HepG2 (cell line): ENCODE measurements around the gene PYGB. TPM values are rescaled to one million over a fixed set of nuclear protein-coding genes. Genes with fewer than 3 reads are reported as not detected.

Source experiments
- BCL3 ChIP-seq: sonication (generic); formaldehyde crosslinking; IDR thresholded peaks from 2 replicates; pipeline ENCODE4 v1.5.1; 2020; ENCODE audit warnings: mild to moderate bottlenecking, missing genetic modification reagents, moderate library complexity
- CBX1 ChIP-seq: IDR thresholded peaks from one replicate; pipeline ENCODE4 v1.6.1; 2016; ENCODE audit warnings: antibody characterized with exemption, low read depth
- HDAC1 ChIP-seq: sonication (generic); formaldehyde crosslinking; IDR thresholded peaks from 2 replicates; pipeline ENCODE4 v1.5.1; 2020; ENCODE audit warnings: mild to moderate bottlenecking, missing genetic modification reagents
- HMGXB4 ChIP-seq, 2 experiments: sonication (generic) in 1 of 2; formaldehyde crosslinking in 1 of 2; IDR thresholded peaks; 2 replicates each; pipeline versions ENCODE4 v1.4.0 to v1.6.1; 2018 to 2020; ENCODE audit warnings: missing genetic modification reagents in 2 of 2, borderline replicate concordance in 1 of 2, low read depth in 1 of 2, mild to moderate bottlenecking in 1 of 2, missing biosample characterization in 1 of 2
- MXD4 ChIP-seq: IDR thresholded peaks from 2 replicates; pipeline ENCODE4 v1.6.1; 2016; ENCODE audit warnings: mild to moderate bottlenecking, missing biosample characterization, missing genetic modification reagents
- RNF219 ChIP-seq: sonication (generic); formaldehyde crosslinking; IDR thresholded peaks from 2 replicates; pipeline ENCODE4 v1.5.0; 2020; ENCODE audit warnings: mild to moderate bottlenecking, missing genetic modification reagents
- SPEN ChIP-seq: sonication (generic); formaldehyde crosslinking; IDR thresholded peaks from 2 replicates; pipeline ENCODE4 v1.5.1; 2020; ENCODE audit warnings: low read depth, mild to moderate bottlenecking, missing genetic modification reagents
- ZBTB39 ChIP-seq: sonication (generic); formaldehyde crosslinking; IDR thresholded peaks from 2 replicates; pipeline ENCODE4 v1.5.0; 2020; ENCODE audit warnings: missing genetic modification reagents
- ZNF143 ChIP-seq: sonication (generic); formaldehyde crosslinking; IDR thresholded peaks from 2 replicates; pipeline ENCODE4 v1.4.0; 2020; ENCODE audit warnings: missing genetic modification reagents
- ZNF451 ChIP-seq: sonication (generic); formaldehyde crosslinking; IDR thresholded peaks from 2 replicates; pipeline ENCODE4 v1.5.0; 2020; ENCODE audit warnings: mild to moderate bottlenecking, missing genetic modification reagents
- ZSCAN9 ChIP-seq: IDR thresholded peaks from 2 replicates; pipeline ENCODE4 v1.6.1; 2016; ENCODE audit warnings: borderline replicate concordance
- polyA plus RNA-seq, 8 experiments: library from polyadenylated mRNA; depleted of rRNA in 3 of 8; stranded (reverse) in 7 of 8; unstranded in 1 of 8; fragments of >200 nt; fragmentation: Illumina TruSeq in 4 of 8; extraction: Trizol in 4 of 8; gene quantifications; 2 replicates each; pipeline versions ENCODE4 v1.2.1 to v1.2.3, GENCODE V29; 2011 to 2016; ENCODE audit warnings: low read depth in 4 of 8, missing spikeins in 1 of 8, mixed read lengths in 1 of 8; ENCODE audit not compliant: insufficient read depth in 1 of 8
- total RNA-seq, 5 experiments: library from RNA; depleted of rRNA; stranded (reverse); fragments of >200 nt; fragmentation: Illumina TruSeq; extraction: Trizol; gene quantifications; 2 replicates each; pipeline ENCODE4 v1.2.3, GENCODE V29; 2016; ENCODE audit warnings: low read depth in 1 of 5
- TF ChIP-seq, protein P1 (sequence below): sonication (generic); formaldehyde crosslinking; conservative IDR thresholded peaks from 2 replicates; pipeline ENCODE4 v1.4.0; 2020; ENCODE audit warnings: missing genetic modification reagents
- TF ChIP-seq, protein P2 (sequence below): sonication (generic); formaldehyde crosslinking; IDR thresholded peaks from 2 replicates; pipeline ENCODE4 v1.4.0; 2020; ENCODE audit warnings: missing genetic modification reagents

PYGB gene
- total and polyA plus RNA-seq, 2 of the 13 experiments (the other 11 are each of a cell fraction or from before 2014, with no cell fraction given) = 24.2 to 86.3 TPM

DNA sequence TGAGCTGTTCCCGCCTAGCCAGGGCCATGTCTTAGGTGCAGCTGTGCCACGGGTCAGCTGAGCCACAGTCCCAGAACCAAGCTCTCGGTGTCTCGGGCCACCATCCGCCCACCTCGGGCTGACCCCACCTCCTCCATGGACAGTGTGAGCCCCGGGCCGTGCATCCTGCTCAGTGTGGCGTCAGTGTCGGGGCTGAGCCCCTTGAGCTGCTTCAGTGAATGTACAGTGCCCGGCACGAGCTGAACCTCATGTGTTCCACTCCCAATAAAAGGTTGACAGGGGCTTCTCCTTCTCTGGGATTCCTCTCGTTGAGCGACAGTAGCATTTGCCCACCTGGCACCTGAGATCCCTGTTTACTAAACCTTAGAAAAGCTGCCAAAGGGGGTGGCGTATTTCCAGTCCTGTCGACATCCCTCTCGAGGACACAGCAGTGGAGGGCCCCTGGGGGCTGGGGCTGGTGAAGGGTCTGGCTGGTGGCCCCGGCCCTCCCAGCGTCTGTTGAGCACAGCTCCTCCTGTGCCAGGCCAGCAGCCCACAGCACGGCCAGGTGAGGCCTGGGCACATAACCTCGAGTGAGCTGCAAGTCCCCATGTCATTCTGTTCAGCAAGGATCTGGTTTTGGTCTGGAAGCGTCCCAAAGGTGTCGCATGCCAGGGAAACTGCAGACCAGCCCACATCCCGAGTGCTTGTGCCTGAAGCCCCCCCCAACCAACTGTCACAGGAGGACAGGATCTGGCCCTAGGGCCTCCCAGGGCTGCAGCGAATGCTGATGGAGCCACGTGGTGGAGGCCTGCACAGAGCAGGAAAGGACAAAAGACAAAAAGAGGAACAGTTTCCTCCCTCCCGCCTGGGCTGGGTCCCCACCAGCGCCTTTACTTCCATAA lies 21.2 kb upstream of the PYGB start (continued):
- TF ChIP-seq HDAC1 (CRISPR knock-in tag) = peak; percentile 42; the same call in 1 of the 2 replicates
- TF ChIP-seq ZSCAN9 (CRISPR knock-in tag) = peak; percentile 35; the same call in 1 of the 2 replicates
- TF ChIP-seq SPEN (CRISPR knock-in tag) = peak; percentile 4; the same call in 1 of the 2 replicates
- TF ChIP-seq ZNF451 (CRISPR knock-in tag) = no peak
- TF ChIP-seq, protein P1, sequence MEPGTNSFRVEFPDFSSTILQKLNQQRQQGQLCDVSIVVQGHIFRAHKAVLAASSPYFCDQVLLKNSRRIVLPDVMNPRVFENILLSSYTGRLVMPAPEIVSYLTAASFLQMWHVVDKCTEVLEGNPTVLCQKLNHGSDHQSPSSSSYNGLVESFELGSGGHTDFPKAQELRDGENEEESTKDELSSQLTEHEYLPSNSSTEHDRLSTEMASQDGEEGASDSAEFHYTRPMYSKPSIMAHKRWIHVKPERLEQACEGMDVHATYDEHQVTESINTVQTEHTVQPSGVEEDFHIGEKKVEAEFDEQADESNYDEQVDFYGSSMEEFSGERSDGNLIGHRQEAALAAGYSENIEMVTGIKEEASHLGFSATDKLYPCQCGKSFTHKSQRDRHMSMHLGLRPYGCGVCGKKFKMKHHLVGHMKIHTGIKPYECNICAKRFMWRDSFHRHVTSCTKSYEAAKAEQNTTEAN (CRISPR knock-in tag) = no peak
- no peak for TF ChIP-seq RNF219 (CRISPR knock-in tag)
- TF ChIP-seq MXD4 (CRISPR knock-in tag) = peak; percentile 45; the same call in 1 of the 2 replicates
- TF ChIP-seq CBX1 = peak; percentile 31
- TF ChIP-seq, protein P2, sequence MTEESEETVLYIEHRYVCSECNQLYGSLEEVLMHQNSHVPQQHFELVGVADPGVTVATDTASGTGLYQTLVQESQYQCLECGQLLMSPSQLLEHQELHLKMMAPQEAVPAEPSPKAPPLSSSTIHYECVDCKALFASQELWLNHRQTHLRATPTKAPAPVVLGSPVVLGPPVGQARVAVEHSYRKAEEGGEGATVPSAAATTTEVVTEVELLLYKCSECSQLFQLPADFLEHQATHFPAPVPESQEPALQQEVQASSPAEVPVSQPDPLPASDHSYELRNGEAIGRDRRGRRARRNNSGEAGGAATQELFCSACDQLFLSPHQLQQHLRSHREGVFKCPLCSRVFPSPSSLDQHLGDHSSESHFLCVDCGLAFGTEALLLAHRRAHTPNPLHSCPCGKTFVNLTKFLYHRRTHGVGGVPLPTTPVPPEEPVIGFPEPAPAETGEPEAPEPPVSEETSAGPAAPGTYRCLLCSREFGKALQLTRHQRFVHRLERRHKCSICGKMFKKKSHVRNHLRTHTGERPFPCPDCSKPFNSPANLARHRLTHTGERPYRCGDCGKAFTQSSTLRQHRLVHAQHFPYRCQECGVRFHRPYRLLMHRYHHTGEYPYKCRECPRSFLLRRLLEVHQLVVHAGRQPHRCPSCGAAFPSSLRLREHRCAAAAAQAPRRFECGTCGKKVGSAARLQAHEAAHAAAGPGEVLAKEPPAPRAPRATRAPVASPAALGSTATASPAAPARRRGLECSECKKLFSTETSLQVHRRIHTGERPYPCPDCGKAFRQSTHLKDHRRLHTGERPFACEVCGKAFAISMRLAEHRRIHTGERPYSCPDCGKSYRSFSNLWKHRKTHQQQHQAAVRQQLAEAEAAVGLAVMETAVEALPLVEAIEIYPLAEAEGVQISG = peak; percentile 53; the same call in 1 of the 2 replicates
- TF ChIP-seq ZBTB39 (CRISPR knock-in tag) = no peak
- peak in 1 of 2 experiments; percentile 35; a peak in 1 of 4 replicates for TF ChIP-seq HMGXB4 (CRISPR knock-in tag; IDR thresholded peaks at IDR 0.05; ENCODE audit: borderline replicate concordance in 1 of 2, low read depth in 1 of 2)
- 0 out of 2 replicates have a peak, but pooled peaks have one; percentile 34 for TF ChIP-seq BCL3 (CRISPR knock-in tag)
- peak; percentile 29; the same call in 1 of the 2 replicates for TF ChIP-seq ZNF143 (CRISPR knock-in tag)
